ENCODE data around the gene PCSK7.
"Not testable (repeated sequence)": the region's sequence is repeated elsewhere in the genome, so short reads cannot be mapped to it uniquely, and the experiment has no call there.

Gene PCSK7

GRCh38 chr11:117231842-117232091, at the start of gene PCSK7:
Gene PCSK7, minus strand, starts transcription at chr11:117232073. Its CDS starts 2,229 bp downstream, at chr11:117229844.
- no peak for DNase-seq (ENCODE audit: low spot score)
- FAIRE-seq, result no peak

- FAIRE-seq (peak; percentile 94), DNase-seq (ENCODE audit: low spot score) (peak; percentile 92)
Measured at GRCh38 chr11:117281159-117281558, 49.3 kb upstream of the PCSK7 start.

- FAIRE-seq (no peak), DNase-seq (ENCODE audit: low spot score) (no peak)
Measured at GRCh38 chr11:117279711-117280376, 48.0 kb upstream of the PCSK7 start.

GRCh38 chr11:117278347-117278746, 46.5 kb upstream of the PCSK7 start:
- no peak for FAIRE-seq
- DNase-seq (ENCODE audit: low spot score), result no peak

GRCh38 chr11:117273550-117274289, 41.8 kb upstream of the PCSK7 start:
- peak; percentile 40 for DNase-seq (ENCODE audit: low spot score)
- no peak for FAIRE-seq

- FAIRE-seq; DNase-seq (ENCODE audit: low spot score): not testable (repeated sequence)
Measured at GRCh38 chr11:117272175-117272574, 40.3 kb upstream of the PCSK7 start.

- FAIRE-seq (no peak), DNase-seq (ENCODE audit: low spot score) (no peak)
Measured at GRCh38 chr11:117271208-117271607, 39.3 kb upstream of the PCSK7 start.

- FAIRE-seq (no peak), DNase-seq (ENCODE audit: low spot score) (no peak)
Measured at GRCh38 chr11:117269856-117270255, 38.0 kb upstream of the PCSK7 start.

- FAIRE-seq (no peak), DNase-seq (ENCODE audit: low spot score) (no peak)
Measured at GRCh38 chr11:117265745-117266144, 33.9 kb upstream of the PCSK7 start.

GRCh38 chr11:117264624-117265323, 32.9 kb upstream of the PCSK7 start:
- not testable (repeated sequence) for FAIRE-seq

GRCh38 chr11:117259417-117259816, 27.5 kb upstream of the PCSK7 start:
- DNase-seq (ENCODE audit: low spot score), result no peak
- FAIRE-seq, result no peak

More at GRCh38 chr11:117264624-117265323, 32.9 kb upstream of the PCSK7 start:
- DNase-seq (ENCODE audit: low spot score), result not testable (repeated sequence)

- no peak for FAIRE-seq
- no peak for DNase-seq (ENCODE audit: low spot score)
Measured at GRCh38 chr11:117258576-117258975, 26.7 kb upstream of the PCSK7 start.

- FAIRE-seq, result no peak
- no peak for DNase-seq (ENCODE audit: low spot score)
Measured at GRCh38 chr11:117256573-117256972, 24.7 kb upstream of the PCSK7 start.

- DNase-seq (ENCODE audit: low spot score) (no peak), FAIRE-seq (no peak)
Measured at GRCh38 chr11:117255966-117256365, 24.1 kb upstream of the PCSK7 start.

- DNase-seq (ENCODE audit: low spot score) (no peak), FAIRE-seq (no peak)
Measured at GRCh38 chr11:117251506-117251905, 19.6 kb upstream of the PCSK7 start.

- FAIRE-seq, result no peak
- no peak for DNase-seq (ENCODE audit: low spot score)
Measured at GRCh38 chr11:117249571-117249970, 17.7 kb upstream of the PCSK7 start.

GRCh38 chr11:117248341-117248740, 16.5 kb upstream of the PCSK7 start:
- no peak for FAIRE-seq
- DNase-seq (ENCODE audit: low spot score), result no peak

- FAIRE-seq (no peak), DNase-seq (ENCODE audit: low spot score) (peak; percentile 34)
Measured at GRCh38 chr11:117239295-117239694, 7.4 kb upstream of the PCSK7 start.

GRCh38 chr11:117238221-117238620, 6.3 kb upstream of the PCSK7 start:
- FAIRE-seq, result no peak
- DNase-seq (ENCODE audit: low spot score), result no peak

GRCh38 chr11:117232911-117233409, 1.1 kb upstream of the PCSK7 start:
- DNase-seq (ENCODE audit: low spot score), result no peak
- FAIRE-seq, result no peak

GRCh38 chr11:117232092-117232878, 412 bp upstream of the PCSK7 start, which contains the start of gene RNF214:
Gene RNF214, plus strand, starts transcription at chr11:117232671. Its CDS starts 1,602 bp downstream, at chr11:117234273.
- DNase-seq (ENCODE audit: low spot score) (peak; percentile 37), FAIRE-seq (no peak)
